ENCODE data around the gene SLC25A19. TPM values are rescaled to one million over a fixed set of nuclear protein-coding genes. Genes with fewer than 3 reads are reported as not detected.
A peak's percentile ranks its signal among the peaks of the same experiment; 100 is the strongest.

SLC25A19 gene
- total RNA-seq, 4 donors from 2014 or later: 16.7 to 23.1 (median 20.1) TPM

DNA sequence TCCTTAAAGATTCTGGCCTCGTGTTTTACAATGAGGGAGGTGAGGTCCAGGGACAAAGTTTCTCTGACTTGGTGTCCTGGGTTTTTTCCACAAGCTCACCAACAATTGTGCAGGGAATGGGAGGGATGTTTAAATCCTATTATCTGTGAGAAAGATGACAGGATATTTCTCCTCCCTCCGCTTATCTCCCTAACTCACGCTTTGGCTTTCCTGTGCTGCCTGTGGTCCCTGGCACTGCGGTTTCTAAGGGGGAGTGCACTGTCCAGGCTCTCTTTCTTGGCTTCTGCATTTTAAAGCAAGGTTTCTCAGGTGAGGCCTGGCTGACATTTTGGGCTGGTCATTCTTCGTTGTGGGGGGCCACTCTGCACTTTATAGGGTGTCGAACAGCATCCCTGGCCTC is 44.2 kb downstream of the SLC25A19 start:
- Histone ChIP-seq H3K27ac (peak overlapping the region in 1 of 4 donors; percentile 53), H3K9me3 (no peaks in the 10 kb centered on the region), H3K36me3 (peaks cover 0 to 66% (median 20%) of the 10 kb centered on the region in 3 donors), H3K27me3 (no peaks in the 10 kb centered on the region), H3K4me1 (peaks cover 0 to 41% (median 11%) of the 10 kb centered on the region in 4 donors), H3K4me3 (no peak overlapping the region)
- no peak for DNase-seq (ENCODE audit: low spot score in 2 of 2)
- WGBS, 2 donors: 90 to 91% methylated on average over 6 of the region's 6 CpGs
- TF ChIP-seq CTCF (IDR thresholded peaks at IDR 0.05): no peak
- TF ChIP-seq EP300 (IDR thresholded peaks at IDR 0.05): no peak
- TF ChIP-seq POLR2A (IDR thresholded peaks at IDR 0.05): no peak

DNA sequence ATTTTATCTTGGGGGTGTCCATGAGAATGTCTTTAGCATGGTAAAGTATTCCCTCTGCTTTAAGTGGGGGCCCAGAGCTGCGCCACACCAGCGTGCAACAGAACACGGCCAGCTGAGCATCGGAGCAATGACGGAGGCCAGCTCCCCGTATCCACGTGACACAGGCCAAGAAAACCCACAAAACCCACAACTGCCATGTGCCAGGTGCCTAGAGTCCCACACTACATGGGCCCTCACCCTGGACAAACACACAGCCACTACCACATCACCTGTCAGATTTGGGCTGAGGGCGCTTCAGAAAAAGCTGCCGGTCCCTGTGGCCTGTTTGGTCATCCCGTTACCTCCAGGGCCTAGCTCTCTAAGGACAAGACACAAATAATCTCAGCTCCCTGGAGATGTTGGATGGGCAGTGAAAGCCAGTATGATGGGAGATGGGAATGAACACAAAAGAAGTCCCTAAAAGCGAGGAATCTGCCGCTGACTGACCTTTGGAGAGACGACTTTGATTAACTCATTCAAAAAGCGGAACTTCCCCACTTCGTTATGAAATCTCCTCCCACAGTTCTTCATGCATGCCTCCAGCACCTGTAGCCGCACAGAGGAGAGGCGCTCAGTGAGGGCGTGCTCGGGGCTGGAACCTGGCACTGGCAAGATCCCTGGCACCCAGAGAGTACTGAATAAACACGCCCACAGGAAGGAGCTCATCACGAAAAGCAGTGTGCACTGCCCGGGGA is 44.9 kb downstream of the SLC25A19 start:
- H3K36me3 ChIP-seq: peaks cover 4 to 73% (median 27%) of the 10 kb centered on the region in 3 donors

DNA sequence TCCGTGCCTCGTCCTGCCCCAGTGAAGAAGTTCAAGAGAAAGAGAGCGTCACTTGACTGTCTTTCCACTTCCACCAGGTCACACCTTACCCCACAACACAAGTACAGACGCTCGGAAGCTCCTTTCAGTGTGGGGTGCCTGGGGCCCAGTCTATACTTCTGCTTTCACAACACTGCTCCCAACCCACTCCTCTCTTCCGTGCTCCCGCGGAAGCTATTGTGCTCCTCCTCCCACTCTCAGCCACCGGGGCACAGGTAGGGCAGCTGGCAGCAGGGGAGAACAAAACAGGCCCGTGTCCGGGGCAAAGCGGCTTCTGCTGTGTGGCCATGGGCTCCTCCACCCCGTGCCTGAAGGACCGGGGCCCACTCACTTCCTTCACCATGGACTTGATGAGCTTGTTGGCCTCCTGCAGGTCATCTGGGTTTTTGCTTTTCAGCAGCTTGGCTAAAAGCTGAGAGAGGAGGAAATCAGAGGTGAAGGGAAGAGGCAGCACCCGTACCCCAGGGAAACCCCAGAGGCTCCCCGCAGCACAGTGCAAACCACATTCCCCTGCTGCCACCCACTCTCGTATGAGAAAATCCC is 46.7 kb downstream of the SLC25A19 start:
- Histone ChIP-seq H3K4me3 (no peak overlapping the region), H3K27ac (peak overlapping the region in 3 of 4 donors; percentile 36 to 75 (median 45)), H3K36me3 (peaks cover 9 to 91% (median 35%) of the 10 kb centered on the region in 3 donors), H3K4me1 (peaks cover 0 to 44% (median 8%) of the 10 kb centered on the region in 4 donors), H3K27me3 (no peaks in the 10 kb centered on the region), H3K9me3 (no peaks in the 10 kb centered on the region)
- TF ChIP-seq EP300 (IDR thresholded peaks at IDR 0.05): no peak
- TF ChIP-seq POLR2A (IDR thresholded peaks at IDR 0.05): no peak
- TF ChIP-seq CTCF (IDR thresholded peaks at IDR 0.05): no peak
- no peak for DNase-seq (ENCODE audit: low spot score in 2 of 2)
- WGBS, 2 donors: 81 to 84% methylated on average over 17 of the region's 17 CpGs

More for the DNA sequence above, 44.9 kb downstream of the SLC25A19 start:
- Histone ChIP-seq H3K27ac (peak overlapping the region in 1 of 4 donors; percentile 53), H3K4me1 (peaks cover 0 to 41% (median 8%) of the 10 kb centered on the region in 4 donors), H3K27me3 (no peaks in the 10 kb centered on the region), H3K4me3 (no peak overlapping the region), H3K9me3 (no peaks in the 10 kb centered on the region)
- WGBS, 2 donors: 81 to 86% methylated on average over 22 of the region's 22 CpGs
- TF ChIP-seq CTCF (IDR thresholded peaks at IDR 0.05) (no peak), POLR2A (IDR thresholded peaks at IDR 0.05) (no peak), EP300 (IDR thresholded peaks at IDR 0.05) (no peak)
- DNase-seq (ENCODE audit: low spot score in 2 of 2): no peak

GRCh38 chr17:75241996-75242460 is 47.2 kb downstream of the SLC25A19 start:
- DNase-seq (ENCODE audit: low spot score in 2 of 2): peak in 1 of 2 donors; percentile 29
- Histone ChIP-seq H3K4me3 (no peak overlapping the region), H3K27me3 (no peaks in the 10 kb centered on the region), H3K27ac (peak overlapping the region in 3 of 4 donors; percentile 36 to 75 (median 69)), H3K4me1 (peaks cover 0 to 44% (median 8%) of the 10 kb centered on the region in 4 donors), H3K9me3 (no peaks in the 10 kb centered on the region), H3K36me3 (peaks cover 9 to 96% (median 41%) of the 10 kb centered on the region in 3 donors)
- WGBS, 2 donors: 79% methylated on average over 12 to 15 of the region's 15 CpGs
- TF ChIP-seq EP300 (IDR thresholded peaks at IDR 0.05) (peak in 1 of 2 donors; percentile 23), POLR2A (IDR thresholded peaks at IDR 0.05) (no peak)

- H3K4me3 ChIP-seq: no peak overlapping the region
- peaks cover 0 to 44% (median 8%) of the 10 kb centered on the region in 4 donors for H3K4me1 ChIP-seq
- peak overlapping the region in 3 of 4 donors; percentile 69 to 75 (median 70) for H3K27ac ChIP-seq
- DNase-seq (ENCODE audit: low spot score in 2 of 2): no peak
- H3K9me3 ChIP-seq: no peaks in the 10 kb centered on the region
- WGBS, 2 donors: 78 to 85% methylated on average over 9 of the region's 9 CpGs
- no peaks in the 10 kb centered on the region for H3K27me3 ChIP-seq
- TF ChIP-seq CTCF (IDR thresholded peaks at IDR 0.05) (no peak), EP300 (IDR thresholded peaks at IDR 0.05) (no peak), POLR2A (IDR thresholded peaks at IDR 0.05) (no peak)
- H3K36me3 ChIP-seq: peaks cover 9 to 100% (median 44%) of the 10 kb centered on the region in 3 donors
Measured at GRCh38 chr17:75241502-75241901, 47.7 kb downstream of the SLC25A19 start.

Measured in tibial nerve (tissue), 4 donors.